ENCODE results near the gene MAP2. TPM values are rescaled to one million over a fixed set of nuclear protein-coding genes. Genes with fewer than 3 reads are reported as not detected.
A peak's percentile ranks its signal among the peaks of the same experiment; 100 is the strongest.

Gene MAP2
- total and polyA plus RNA-seq, 2 of the 13 experiments (the other 11 are each of a cell fraction or from before 2014, with no cell fraction given) = 0.08 TPM; not detected in 1

- TF ChIP-seq ZBTB40 (IDR thresholded peaks at IDR 0.05) (no peak), ZBTB40 (CRISPR knock-in tag; IDR thresholded peaks at IDR 0.05) (peak; percentile 85), HOXA9 (CRISPR knock-in tag; IDR thresholded peaks at IDR 0.05; ENCODE audit: borderline replicate concordance) (peak; percentile 95; the same call in 1 of the 2 replicates), ZSCAN21 (CRISPR knock-in tag; IDR thresholded peaks at IDR 0.05; ENCODE audit: borderline replicate concordance) (peak; percentile 99), TMF1 (CRISPR knock-in tag; IDR thresholded peaks at IDR 0.05; ENCODE audit: low read depth) (peak; percentile 95), ZNF225 (CRISPR knock-in tag; IDR thresholded peaks at IDR 0.05) (peak; percentile 91; the same call in 1 of the 2 replicates), TFDP2 (CRISPR knock-in tag; IDR thresholded peaks at IDR 0.05) (0 out of 2 replicates have a peak, but pooled peaks have one; percentile 55), CCDC6 (CRISPR knock-in tag; IDR thresholded peaks at IDR 0.05) (peak; percentile 99), MEIS2 (CRISPR knock-in tag; IDR thresholded peaks at IDR 0.05) (peak; percentile 97), NRL (CRISPR knock-in tag; IDR thresholded peaks at IDR 0.05; ENCODE audit: borderline replicate concordance) (peak; percentile 93), ZNF280B (CRISPR knock-in tag; IDR thresholded peaks at IDR 0.05; ENCODE audit: borderline replicate concordance) (peak; percentile 98), NFE2L2 (IDR thresholded peaks at IDR 0.05; ENCODE audit: low read length) (no peak), AGO1 (IDR thresholded peaks at IDR 0.05; ENCODE audit: low read depth, low read length, poor library complexity, severe bottlenecking) (no peak), SP5 (CRISPR knock-in tag; IDR thresholded peaks at IDR 0.05; ENCODE audit: borderline replicate concordance, low read depth) (0 out of 2 replicates have a peak, but pooled peaks have one; percentile 40), ZNF724P (CRISPR knock-in tag; IDR thresholded peaks at IDR 0.05; ENCODE audit: borderline replicate concordance) (peak; percentile 80; the same call in 1 of the 2 replicates), SMARCC2 (IDR thresholded peaks at IDR 0.05) (no peak), TEAD3 (CRISPR knock-in tag; optimal IDR thresholded peaks at IDR 0.05; ENCODE audit: borderline replicate concordance) (peak; percentile 67), ZFP62 (CRISPR knock-in tag; IDR thresholded peaks at IDR 0.05) (no peak)
These were observed 347.8 kb downstream of the MAP2 start, which contains the start of gene UNC80 (continued) for GRCh38 chr2:209771474-209772289.

Data from HepG2 (cell line).